HG03066 (cell line): Measurements from ENCODE around the gene SHCBP1L.

Experiments
- ATAC-seq: cut with Tn5 transposase; IDR thresholded peaks from one replicate; pipeline ENCODE4 v1.9.1; 2021; ENCODE audit warnings: low read depth; ENCODE audit not compliant: unreplicated experiment

The SHCBP1L gene

GRCh38 chr1:182897696-182898095 lies 55.3 kb downstream of the SHCBP1L start:
- no peak for ATAC-seq

- ATAC-seq, result no peak
These were observed 61.9 kb downstream of the SHCBP1L start for GRCh38 chr1:182890927-182891610.

GRCh38 chr1:182889997-182890396 lies 63.0 kb downstream of the SHCBP1L start:
- ATAC-seq, result no peak

- no peak for ATAC-seq
These were observed 64.0 kb downstream of the SHCBP1L start for GRCh38 chr1:182888736-182889531.

- ATAC-seq, result no peak
These were observed 66.0 kb downstream of the SHCBP1L start for GRCh38 chr1:182886985-182887384.

GRCh38 chr1:182885591-182885990 lies 67.4 kb downstream of the SHCBP1L start:
- no peak for ATAC-seq

GRCh38 chr1:182884872-182885271 lies 68.1 kb downstream of the SHCBP1L start:
- no peak for ATAC-seq

GRCh38 chr1:182877842-182878241 lies 75.1 kb downstream of the SHCBP1L start:
- no peak for ATAC-seq

- no peak for ATAC-seq
These were observed 75.6 kb downstream of the SHCBP1L start for GRCh38 chr1:182877331-182877730.

GRCh38 chr1:182875889-182876288 lies 77.1 kb downstream of the SHCBP1L start:
- no peak for ATAC-seq

- ATAC-seq, result no peak
These were observed 80.1 kb downstream of the SHCBP1L start for GRCh38 chr1:182872881-182873280.

GRCh38 chr1:182869241-182869666 lies 83.7 kb downstream of the SHCBP1L start:
- no peak for ATAC-seq

GRCh38 chr1:182867861-182868260 lies 85.1 kb downstream of the SHCBP1L start:
- ATAC-seq, result no peak

- no peak for ATAC-seq
These were observed 89.0 kb downstream of the SHCBP1L start for GRCh38 chr1:182863940-182864339.

GRCh38 chr1:182862827-182863226 lies 90.1 kb downstream of the SHCBP1L start:
- ATAC-seq, result no peak

- no peak for ATAC-seq
These were observed 91.0 kb downstream of the SHCBP1L start for GRCh38 chr1:182861994-182862393.

GRCh38 chr1:182860658-182861057 lies 92.3 kb downstream of the SHCBP1L start:
- no peak for ATAC-seq

- ATAC-seq, result no peak
These were observed 95.8 kb downstream of the SHCBP1L start for GRCh38 chr1:182857212-182857611.

- ATAC-seq, result no peak
These were observed 97.1 kb downstream of the SHCBP1L start for GRCh38 chr1:182855911-182856310.

- no peak for ATAC-seq
These were observed 101.1 kb downstream of the SHCBP1L start for GRCh38 chr1:182851825-182852224.

GRCh38 chr1:182850319-182850718 lies 102.6 kb downstream of the SHCBP1L start:
- no peak for ATAC-seq
